DMS153 treated with DMSO at 0.1 percent for 48 hours (cell line): ENCODE measurements around the gene HS6ST2.
A peak's percentile ranks its signal among the peaks of the same experiment; 100 is the strongest.
"Not testable (repeated sequence)": the region's sequence is repeated elsewhere in the genome, so short reads cannot be mapped to it uniquely, and the experiment has no call there.

ENCODE experiments used
- DNase-seq: peaks from one replicate; lab custom pipeline; 2025; ENCODE audit not compliant: unreplicated experiment; lab: John Stamatoyannopoulos, UW

The HS6ST2 gene

GRCh38 chrX:132958091-132958703, at the start of gene HS6ST2:
Gene HS6ST2, minus strand, starts transcription at chrX:132958629.
- no peak for DNase-seq

DNA sequence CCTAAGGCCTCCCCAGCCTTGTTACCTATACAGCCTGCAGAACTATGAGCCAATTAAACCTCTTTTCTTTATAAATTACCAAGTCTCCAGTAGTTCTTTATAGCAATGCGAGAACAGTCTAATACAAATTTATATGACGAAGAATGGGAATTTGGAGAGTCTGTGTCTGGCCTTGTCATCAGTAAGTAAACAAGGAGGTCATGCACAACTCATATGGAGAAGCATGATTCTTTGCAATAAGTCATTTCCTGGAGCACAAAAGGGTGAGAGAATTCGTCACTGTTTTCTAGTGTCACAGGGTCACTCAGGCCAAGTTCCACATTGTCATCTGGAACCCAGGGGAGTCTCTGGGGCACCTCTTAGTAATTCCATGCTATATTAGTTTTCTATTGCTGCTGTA, 49.0 kb upstream of the HS6ST2 start:
- DNase-seq, result no peak

DNA sequence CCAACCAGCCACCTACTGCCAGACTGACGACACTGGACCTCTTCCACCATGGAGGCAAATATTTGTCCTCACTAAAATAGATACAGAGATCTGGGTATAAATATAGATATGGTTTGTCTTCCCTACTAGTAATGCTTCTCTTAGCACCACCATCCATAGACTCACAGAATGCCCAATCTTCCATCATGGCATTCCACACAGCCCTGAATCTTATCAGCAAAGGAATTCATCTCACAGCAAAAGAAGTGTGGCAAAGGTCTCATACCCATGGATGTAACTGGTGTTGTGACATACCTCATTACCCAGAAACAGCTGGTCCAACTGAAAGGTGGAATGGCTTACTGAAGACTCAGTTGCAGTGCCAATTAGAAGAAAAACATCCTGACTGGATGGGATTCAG, 47.2 kb upstream of the HS6ST2 start:
- DNase-seq, result no peak

DNA sequence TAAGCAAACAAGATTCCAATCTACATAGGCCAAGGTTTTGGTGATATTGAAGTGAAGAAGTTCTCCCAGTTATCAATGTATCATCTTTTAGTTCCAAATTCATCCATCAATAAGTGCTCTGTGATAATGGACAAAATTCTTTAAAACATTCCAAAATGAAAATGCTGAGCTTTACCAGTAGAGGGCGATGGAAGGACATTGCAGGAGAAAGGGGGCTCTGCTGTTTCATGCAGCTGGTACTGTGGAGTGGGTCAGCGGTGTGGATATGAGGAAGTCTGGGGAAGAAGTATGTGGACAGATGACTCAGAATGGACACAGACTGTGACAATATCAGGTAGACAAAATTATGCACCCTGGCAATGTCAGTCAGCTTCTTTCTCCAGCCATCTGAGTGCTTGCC, 46.6 kb upstream of the HS6ST2 start:
- no peak for DNase-seq

DNA sequence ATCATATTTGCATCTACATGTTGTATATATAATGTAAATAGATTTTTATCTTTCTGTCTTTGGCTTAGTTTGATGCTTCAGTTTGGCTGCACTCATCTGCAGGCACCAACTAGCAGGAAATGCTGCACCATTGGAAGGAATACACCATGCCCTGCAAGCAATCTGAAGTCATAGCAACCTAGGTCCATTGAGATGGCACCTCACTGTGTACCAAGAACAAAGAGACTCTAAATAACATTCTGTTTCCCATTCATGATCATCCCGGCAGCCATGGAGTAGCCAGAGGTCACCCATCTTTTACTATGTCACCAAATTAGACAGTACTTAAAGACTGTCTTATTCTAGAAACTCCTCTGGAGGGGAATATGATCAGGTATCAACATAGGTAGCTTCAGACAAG, 40.8 kb upstream of the HS6ST2 start:
- DNase-seq, result no peak

DNA sequence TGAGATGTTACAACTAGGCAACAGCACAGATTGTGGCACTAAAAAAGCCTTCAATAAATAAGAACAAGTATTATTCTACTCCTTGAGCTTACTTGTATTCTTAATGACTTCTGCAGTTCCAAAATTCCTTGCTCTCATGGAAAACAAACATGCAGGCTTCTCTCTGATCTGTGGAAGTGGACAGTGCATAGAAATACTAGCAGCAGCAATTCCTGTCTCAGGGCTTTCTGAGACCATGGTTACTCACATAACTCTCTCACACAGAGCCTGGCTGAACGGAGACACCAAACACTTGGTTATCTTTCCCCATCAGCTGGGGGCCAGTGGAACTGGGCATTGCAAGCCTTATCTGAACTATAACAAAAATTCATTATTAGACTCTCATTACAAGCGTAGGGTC, 32.4 kb upstream of the HS6ST2 start:
- DNase-seq, result no peak

- DNase-seq, result no peak
These were observed 28.1 kb upstream of the HS6ST2 start for GRCh38 chrX:132986556-132986955.

GRCh38 chrX:132984058-132984650, 25.7 kb upstream of the HS6ST2 start:
- no peak for DNase-seq

GRCh38 chrX:132983496-132983895, 25.1 kb upstream of the HS6ST2 start:
- DNase-seq, result no peak

GRCh38 chrX:132980035-132980434, 21.6 kb upstream of the HS6ST2 start:
- DNase-seq, result not testable (repeated sequence)

- DNase-seq, result no peak
These were observed 10.0 kb upstream of the HS6ST2 start for GRCh38 chrX:132968296-132968949.

DNA sequence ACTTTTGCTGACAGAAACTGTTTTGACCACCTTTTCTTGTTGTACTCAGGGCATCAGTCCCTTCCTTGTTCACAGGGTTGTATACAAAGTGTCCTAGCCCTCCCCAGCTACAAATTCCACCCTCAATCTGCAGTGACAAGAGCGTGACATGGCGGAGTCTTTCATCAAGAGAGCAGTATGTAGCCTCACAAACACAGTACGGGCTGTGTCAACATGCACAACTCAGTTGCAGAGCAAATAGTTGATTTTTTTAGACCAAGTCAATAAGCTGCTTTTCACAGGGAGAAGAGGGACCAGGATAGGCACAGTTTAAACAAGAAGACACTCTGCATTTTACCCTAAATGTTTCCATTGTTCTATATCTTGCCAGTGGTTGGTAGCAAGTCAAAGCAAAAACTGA, 8.6 kb upstream of the HS6ST2 start:
- no peak for DNase-seq

GRCh38 chrX:132965461-132965860, 7.0 kb upstream of the HS6ST2 start:
- DNase-seq, result no peak

- no peak for DNase-seq
These were observed 3.1 kb upstream of the HS6ST2 start for GRCh38 chrX:132961511-132961910.

- no peak for DNase-seq
These were observed 978 bp downstream of the HS6ST2 start for GRCh38 chrX:132957211-132958090.

- DNase-seq, result no peak
These were observed 1.8 kb downstream of the HS6ST2 start for GRCh38 chrX:132956421-132957210.

DNA sequence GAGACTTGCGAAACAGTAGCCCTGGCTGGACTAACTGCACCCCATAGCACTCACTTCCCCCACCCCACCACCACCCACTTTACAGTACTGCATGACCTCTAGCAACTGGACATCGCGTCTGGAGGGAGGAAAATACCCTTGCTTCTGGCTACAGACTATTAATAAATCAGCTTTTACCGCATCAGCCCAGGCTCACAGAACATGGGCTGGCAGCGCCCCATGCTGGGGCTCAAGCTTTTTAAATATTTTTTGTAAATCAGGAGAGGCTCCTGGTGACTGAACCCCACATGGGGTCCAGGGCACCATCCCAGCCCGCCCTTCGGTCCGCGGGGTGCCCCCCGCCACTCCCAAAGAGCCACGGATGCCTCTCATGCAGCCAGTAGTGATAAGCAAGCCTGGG, 2.7 kb downstream of the HS6ST2 start:
- DNase-seq, result no peak

DNA sequence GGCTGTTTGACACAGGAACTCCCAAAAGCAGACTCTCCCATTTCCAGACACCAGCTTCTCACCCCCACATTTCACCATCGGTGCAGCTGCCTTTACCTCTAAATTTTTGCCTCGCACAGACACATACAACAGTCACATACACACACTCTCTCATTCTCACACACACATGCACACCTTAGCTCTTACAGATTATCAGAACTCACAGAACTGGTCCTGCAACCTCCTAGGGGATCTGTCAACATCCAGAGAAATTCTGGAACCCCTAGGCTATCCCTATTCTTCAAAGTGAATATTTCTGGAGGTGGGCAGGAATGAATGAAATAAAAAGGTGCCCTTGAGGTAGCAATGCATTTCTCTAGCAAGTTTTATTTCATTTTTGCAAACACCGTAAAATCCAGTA, 4.1 kb downstream of the HS6ST2 start:
- no peak for DNase-seq

GRCh38 chrX:132953354-132953753, 5.1 kb downstream of the HS6ST2 start:
- peak; percentile 26 for DNase-seq

DNA sequence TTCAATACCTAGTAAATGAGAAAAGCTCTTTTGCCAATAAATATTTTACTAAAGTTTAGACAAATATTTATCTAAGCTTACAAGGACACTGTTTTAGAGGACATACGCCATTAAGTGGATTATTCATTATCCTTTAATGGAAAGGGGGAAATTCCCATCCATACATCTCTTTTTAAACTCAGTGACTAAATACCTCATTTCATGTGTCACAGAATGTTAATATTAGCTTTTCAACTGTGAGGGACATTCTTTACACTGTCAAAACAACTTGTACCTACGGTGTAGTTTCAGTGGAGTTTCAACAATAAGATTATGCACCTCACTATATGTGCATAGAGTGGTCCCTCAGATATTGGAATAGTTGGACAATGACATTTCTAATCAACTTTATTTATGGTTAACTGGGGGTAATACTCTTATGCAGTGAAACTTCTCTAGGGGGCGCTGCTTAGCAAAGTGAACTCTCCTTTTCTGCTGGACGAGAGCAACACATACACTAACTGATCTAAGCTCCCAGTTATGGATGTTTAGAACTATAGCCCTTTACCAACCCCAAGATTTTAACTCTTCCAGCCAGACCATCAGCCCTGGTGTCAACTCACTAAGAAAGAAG, 9.7 kb downstream of the HS6ST2 start:
- DNase-seq, result no peak
